Measurements from ENCODE around the gene HOXB3. TPM values are rescaled to one million over a fixed set of nuclear protein-coding genes. Genes with fewer than 3 reads are reported as not detected.

HOXB3 gene
- polyA plus RNA-seq, 1 of the 3 experiments (the other 2 are of a cell fraction): 0.46 TPM

DNA sequence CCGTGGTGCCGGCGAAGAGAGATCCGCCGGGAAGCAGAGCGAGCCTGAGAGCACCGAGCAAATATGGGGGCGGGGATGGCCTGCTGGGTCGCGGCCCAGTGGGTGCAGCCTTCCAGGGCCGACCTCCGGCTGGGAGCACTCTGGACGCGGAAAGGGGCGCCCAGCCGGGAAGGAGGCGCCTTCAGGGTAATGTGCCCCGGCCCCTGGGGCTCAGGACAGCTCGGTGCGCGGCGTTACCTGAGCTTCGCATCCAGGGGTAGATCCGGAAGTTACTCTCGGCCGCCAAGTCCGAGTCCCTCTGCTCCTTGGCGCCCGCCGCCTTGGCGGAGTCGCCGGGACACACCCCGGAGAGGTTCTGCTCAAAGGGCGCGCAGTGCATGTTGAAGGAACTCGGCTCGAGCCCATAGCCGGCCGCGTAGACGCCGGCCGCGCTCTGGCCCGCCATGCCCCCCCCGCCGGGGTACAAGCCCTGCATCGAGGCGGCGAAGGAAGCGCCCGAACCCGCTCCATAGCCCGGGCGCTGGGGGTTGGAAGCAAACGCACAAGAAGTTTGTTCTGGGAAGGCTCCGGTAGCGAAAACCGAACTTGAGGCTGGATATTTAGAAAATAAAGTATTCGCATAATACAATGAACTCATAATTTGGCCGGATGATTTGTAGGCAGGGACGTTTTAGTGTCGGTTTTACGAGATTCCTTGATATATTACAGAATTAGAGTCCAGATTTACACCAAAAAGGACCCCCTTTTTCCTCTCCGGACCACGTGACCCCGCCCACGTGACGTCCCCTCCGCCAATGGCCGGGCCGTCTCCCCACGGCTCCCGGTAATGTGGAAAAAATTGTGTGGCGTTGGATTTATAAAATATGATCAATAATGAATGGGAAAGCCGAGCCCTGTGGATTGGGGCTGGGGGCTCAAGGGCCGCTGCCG lies 20.5 kb upstream of the HOXB3 start, which contains the start of gene HOXB7:
Gene HOXB7 (minus strand): TSS at position 736 of the 930 bp plus-strand sequence. CDS start 99 bp downstream, at position 637.
- no peaks in the 10 kb centered on the region for H3K9me3 ChIP-seq
- no peaks in the 10 kb centered on the region for H3K79me2 ChIP-seq (ENCODE audit: insufficient read depth)
- H3K9me2 ChIP-seq: no peaks in the 10 kb centered on the region
- peak; percentile 79 for DNase-seq
- no peak within 1 kb of the TSS for H3K27ac ChIP-seq (ENCODE audit: low read depth in 2 of 2, low read length in 1 of 2)
- H3K36me3 ChIP-seq (replicated peaks in 1 of 2; ENCODE audit: control insufficient read depth in 1 of 2, insufficient read depth in 2 of 2, low read length in 1 of 2): no peaks in the 10 kb centered on the region
- peaks cover 99% of the 10 kb centered on the region for H3K27me3 ChIP-seq (ENCODE audit: insufficient read depth)
- H3K4me1 ChIP-seq (ENCODE audit: control insufficient read depth in 1 of 2, insufficient read depth in 2 of 2, low read depth in 1 of 2, low read length in 1 of 2): no peaks in the 10 kb centered on the region; a peak in 1 of 4 replicates
- whole genome bisulfite sequencing (ENCODE audit: low lambda C conversion rate): 2% methylated on average over 52 of the region's 79 CpGs
- POLR2A ChIA-PET: no interaction called here
- H3K4me3 ChIP-seq (ENCODE audit: low read depth in 2 of 2, low read length in 1 of 2): peak within 1 kb of the TSS in 1 of 2 experiments; percentile 2; a peak in 1 of 4 replicates
- peaks cover 8% of the 10 kb centered on the region for H4K20me1 ChIP-seq (ENCODE audit: insufficient read depth)
- peak within 1 kb of the TSS; percentile 45 for H3K4me2 ChIP-seq
- H3F3A ChIP-seq (replicated peaks; ENCODE audit: insufficient read depth): no peaks in the 10 kb centered on the region
- no peak within 1 kb of the TSS for H3K9ac ChIP-seq
- peak within 1 kb of the TSS; percentile 78; the same call in 1 of the 2 replicates for H2AFZ ChIP-seq (ENCODE audit: low read depth)
- peak; percentile 74 for TF ChIP-seq USF2 (IDR thresholded peaks at IDR 0.05; ENCODE audit: borderline replicate concordance, low read depth, low read length)
- no peak for TF ChIP-seq RAD21 (IDR thresholded peaks at IDR 0.05; ENCODE audit: low read length)
- no peak for TF ChIP-seq RXRA (IDR thresholded peaks at IDR 0.05; ENCODE audit: borderline replicate concordance, low read depth)
- peak; percentile 100 for TF ChIP-seq EZH2phosphoT487 (IDR thresholded peaks at IDR 0.05; ENCODE audit: borderline replicate concordance, low read depth)
- no peak for TF ChIP-seq NRF1 (IDR thresholded peaks at IDR 0.05; ENCODE audit: low read depth, low read length)
- no peak for TF ChIP-seq TEAD4 (IDR thresholded peaks at IDR 0.05; ENCODE audit: borderline replicate concordance, insufficient read depth)
- no peak for TF ChIP-seq NFIC (IDR thresholded peaks at IDR 0.05; ENCODE audit: borderline replicate concordance)
- TF ChIP-seq ELF1 (IDR thresholded peaks at IDR 0.05): no peak
- TF ChIP-seq, protein P1, sequence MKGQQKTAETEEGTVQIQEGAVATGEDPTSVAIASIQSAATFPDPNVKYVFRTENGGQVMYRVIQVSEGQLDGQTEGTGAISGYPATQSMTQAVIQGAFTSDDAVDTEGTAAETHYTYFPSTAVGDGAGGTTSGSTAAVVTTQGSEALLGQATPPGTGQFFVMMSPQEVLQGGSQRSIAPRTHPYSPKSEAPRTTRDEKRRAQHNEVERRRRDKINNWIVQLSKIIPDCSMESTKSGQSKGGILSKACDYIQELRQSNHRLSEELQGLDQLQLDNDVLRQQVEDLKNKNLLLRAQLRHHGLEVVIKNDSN (IDR thresholded peaks at IDR 0.05; ENCODE audit: borderline replicate concordance, low read depth): peak; percentile 95
- TF ChIP-seq EP300 (IDR thresholded peaks at IDR 0.05; ENCODE audit: borderline replicate concordance in 1 of 2, low read depth in 1 of 2, low read length in 1 of 2): no peak
- TF ChIP-seq SMC3 (IDR thresholded peaks at IDR 0.05; ENCODE audit: low read depth, low read length): no peak
- TF ChIP-seq REST (IDR thresholded peaks at IDR 0.05; ENCODE audit: low read depth, low read length): no peak
- no peak for TF ChIP-seq GABPA (IDR thresholded peaks at IDR 0.05; ENCODE audit: low read depth)
- TF ChIP-seq CHD2 (IDR thresholded peaks at IDR 0.05; ENCODE audit: low read length, partially characterized antibody): no peak
- no peak for TF ChIP-seq GATA2 (CRISPR knock-in tag; IDR thresholded peaks at IDR 0.05)
- CTCF ChIA-PET: interaction anchor here (1.0 to 1.7 kb wide), 5 partner anchors 9 to 302 kb away, joined by 3 to 8 read pairs (median 3); partner anchors contain the start of gene HOXB5
